ENCODE measurements around the gene MGMT.

DNA sequence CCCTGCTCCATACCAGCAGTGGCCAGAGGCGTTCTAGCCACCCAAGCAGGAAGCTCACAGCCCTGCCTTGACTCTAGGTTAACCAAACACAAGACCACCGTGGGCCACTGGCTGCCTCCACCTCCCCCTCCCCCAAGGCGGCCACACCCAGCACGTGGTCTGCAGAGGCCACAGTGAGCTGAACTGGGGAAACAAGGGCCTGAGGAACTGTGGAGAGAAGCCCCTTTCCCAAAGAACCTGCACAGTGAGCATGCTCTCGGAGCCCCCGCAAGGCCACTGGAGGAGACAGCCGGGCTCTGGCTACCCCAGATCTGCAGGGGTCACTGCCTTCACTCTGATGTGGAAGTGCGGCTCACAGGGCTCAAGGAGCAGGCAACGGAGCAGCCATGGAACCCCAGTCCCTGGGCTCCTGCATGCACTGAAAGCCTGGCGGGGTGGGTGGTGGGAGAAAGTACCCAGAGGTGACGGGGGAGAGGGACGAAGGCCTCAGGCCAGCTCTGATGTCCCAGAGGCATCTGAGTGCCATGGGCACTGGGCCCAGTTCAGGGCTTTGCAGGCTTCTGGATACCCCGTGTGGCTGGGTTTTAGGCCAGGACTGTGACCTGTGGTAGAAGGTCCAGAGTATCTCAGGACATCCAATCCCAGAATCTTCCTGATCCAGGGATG, 307.8 kb downstream of the MGMT start:
- no peak for TF ChIP-seq MXI1 (IDR thresholded peaks at IDR 0.05; ENCODE audit: borderline replicate concordance, low read depth, low read length)
- no peak for TF ChIP-seq POLR2A (IDR thresholded peaks at IDR 0.05; ENCODE audit: low read depth, low read length)
- TF ChIP-seq, protein P1, sequence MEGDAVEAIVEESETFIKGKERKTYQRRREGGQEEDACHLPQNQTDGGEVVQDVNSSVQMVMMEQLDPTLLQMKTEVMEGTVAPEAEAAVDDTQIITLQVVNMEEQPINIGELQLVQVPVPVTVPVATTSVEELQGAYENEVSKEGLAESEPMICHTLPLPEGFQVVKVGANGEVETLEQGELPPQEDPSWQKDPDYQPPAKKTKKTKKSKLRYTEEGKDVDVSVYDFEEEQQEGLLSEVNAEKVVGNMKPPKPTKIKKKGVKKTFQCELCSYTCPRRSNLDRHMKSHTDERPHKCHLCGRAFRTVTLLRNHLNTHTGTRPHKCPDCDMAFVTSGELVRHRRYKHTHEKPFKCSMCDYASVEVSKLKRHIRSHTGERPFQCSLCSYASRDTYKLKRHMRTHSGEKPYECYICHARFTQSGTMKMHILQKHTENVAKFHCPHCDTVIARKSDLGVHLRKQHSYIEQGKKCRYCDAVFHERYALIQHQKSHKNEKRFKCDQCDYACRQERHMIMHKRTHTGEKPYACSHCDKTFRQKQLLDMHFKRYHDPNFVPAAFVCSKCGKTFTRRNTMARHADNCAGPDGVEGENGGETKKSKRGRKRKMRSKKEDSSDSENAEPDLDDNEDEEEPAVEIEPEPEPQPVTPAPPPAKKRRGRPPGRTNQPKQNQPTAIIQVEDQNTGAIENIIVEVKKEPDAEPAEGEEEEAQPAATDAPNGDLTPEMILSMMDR (conservative IDR thresholded peaks at IDR 0.05; ENCODE audit: low read depth, low read length): no peak
- TF ChIP-seq CEBPB (IDR thresholded peaks at IDR 0.05; ENCODE audit: low read depth, low read length): no peak
- TF ChIP-seq, protein P2, sequence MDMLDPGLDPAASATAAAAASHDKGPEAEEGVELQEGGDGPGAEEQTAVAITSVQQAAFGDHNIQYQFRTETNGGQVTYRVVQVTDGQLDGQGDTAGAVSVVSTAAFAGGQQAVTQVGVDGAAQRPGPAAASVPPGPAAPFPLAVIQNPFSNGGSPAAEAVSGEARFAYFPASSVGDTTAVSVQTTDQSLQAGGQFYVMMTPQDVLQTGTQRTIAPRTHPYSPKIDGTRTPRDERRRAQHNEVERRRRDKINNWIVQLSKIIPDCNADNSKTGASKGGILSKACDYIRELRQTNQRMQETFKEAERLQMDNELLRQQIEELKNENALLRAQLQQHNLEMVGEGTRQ (IDR thresholded peaks at IDR 0.05; ENCODE audit: low read depth, low read length): no peak
- no peak for TF ChIP-seq RAD21 (IDR thresholded peaks at IDR 0.05; ENCODE audit: low read length)
- TF ChIP-seq CHD1 (IDR thresholded peaks at IDR 0.05; ENCODE audit: low read depth, low read length): no peak
- TF ChIP-seq RFX5 (IDR thresholded peaks at IDR 0.05; ENCODE audit: low read depth, low read length): no peak
- no peak for TF ChIP-seq RCOR1 (IDR thresholded peaks at IDR 0.05; ENCODE audit: insufficient replicate concordance, low read length)
- TF ChIP-seq MAFK (IDR thresholded peaks at IDR 0.05; ENCODE audit: low read depth, low read length): no peak
- no peak for TF ChIP-seq MAZ (IDR thresholded peaks at IDR 0.05; ENCODE audit: borderline replicate concordance, low read depth, low read length)

Data from IMR-90 (cell line).